Smooth muscle cell of the brain vasculature (primary cell): ENCODE results near the gene MYZAP.

Experiments used
- DNase-seq: peaks from one replicate; pipeline ENCODE4 v3.0.0-alpha.2; 2012; ENCODE audit warnings: low read depth, low spot score

Gene MYZAP

DNA sequence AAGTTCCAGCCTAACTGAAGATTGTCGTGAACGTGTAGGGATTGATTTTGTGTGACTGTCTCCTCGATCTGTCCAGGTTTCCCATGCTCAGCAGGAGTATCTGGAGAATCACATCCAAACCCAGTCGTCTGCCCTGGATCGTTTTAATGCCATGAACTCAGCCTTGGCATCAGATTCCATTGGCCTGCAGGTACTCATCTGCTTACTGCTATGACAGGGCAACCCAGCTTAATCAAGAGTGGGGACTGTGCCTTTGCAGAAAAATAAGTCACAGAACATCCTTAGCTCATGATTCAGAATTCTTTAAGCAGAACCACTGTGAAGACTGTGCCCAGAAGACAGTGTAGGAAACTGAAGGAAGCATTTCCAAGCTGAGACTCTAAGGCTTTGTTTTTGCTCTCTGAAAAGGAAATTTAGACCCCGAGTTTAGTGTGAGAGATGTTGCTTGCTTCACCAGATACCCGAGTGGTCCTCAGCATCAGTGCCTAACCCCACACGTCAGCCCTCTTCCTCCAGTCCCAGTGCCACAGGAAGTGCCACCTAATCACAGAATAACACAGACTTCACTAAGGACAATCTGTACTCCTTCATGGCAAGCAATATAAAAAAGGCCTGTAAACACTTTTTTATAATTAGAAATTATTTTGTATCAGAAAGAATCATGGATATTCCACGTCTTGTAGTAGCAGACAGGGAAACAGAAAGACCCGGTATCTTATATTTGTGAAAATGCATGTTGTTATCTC is 34.2 kb downstream of the MYZAP start:
- no peak for DNase-seq

DNA sequence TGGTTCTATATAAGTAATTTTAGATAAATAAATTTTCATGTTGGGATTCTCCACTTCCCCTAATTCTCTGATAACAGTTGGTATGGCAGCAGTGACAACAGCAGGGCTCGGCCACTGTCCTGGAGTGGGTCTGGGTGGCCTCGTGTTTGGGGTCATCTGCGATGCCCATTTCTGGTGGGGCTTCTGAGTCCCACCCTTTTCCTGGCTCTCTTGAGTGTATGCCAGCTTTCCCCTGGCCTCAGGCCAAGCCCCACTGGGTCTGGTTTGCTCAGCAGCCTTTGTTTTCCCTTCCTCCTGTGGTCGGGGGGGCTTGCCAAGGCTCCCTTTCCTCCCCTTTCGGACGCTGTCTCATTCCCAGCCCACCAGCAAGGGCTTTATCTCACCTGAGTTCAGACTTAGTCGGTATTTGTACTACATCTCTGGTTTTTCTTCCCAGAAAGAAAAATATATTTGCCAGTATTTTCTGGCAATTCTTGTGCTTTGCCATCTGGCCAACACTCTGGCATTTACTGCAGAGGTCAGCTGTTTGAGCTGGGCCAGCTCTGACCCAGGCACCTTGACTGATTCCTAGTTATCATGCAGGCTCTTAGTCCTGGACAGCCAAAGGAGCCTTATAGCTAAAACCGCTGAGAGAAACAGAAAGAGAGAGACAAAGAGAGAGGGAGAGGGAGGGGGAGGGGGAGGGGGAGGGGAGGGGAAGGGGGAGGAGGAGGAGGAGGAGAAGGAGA is 35.2 kb downstream of the MYZAP start:
- no peak for DNase-seq

DNA sequence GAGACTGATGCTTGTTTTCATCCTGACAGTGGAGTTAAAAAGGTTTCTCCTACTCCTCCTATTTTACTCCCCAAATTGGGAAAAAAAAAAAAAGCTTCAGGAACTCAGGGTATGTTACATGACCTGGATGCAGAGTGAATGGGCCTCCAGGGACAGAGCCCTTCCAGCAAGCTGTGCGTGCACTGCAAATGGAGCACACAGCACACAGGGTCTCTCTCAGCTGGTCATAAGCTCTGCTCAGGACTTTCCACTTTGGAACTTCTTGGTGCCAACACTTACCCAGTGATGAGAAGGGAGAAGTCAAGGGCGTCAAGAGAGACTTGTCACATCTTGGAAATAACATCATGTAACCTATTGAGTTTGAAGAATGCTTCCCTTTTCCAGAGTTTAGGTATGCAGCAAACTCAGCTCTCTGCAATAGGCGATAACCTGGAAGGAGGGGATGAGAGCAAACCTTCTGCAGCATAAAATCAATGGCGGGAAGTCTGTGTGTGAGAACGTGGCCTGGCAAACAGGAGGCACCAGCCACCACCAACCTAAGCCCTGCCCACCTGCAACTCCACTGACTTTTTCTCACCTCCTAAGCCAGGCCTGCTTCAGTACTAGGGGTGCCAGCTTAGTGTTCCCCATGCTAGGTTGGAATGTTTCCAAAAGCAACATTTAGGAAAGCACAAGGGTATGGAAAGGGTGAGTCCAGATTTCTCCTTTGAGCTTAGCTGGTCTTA is 39.8 kb downstream of the MYZAP start:
- no peak for DNase-seq

- DNase-seq: no peak
These were observed 42.6 kb downstream of the MYZAP start for GRCh38 chr15:57634290-57634689.

DNA sequence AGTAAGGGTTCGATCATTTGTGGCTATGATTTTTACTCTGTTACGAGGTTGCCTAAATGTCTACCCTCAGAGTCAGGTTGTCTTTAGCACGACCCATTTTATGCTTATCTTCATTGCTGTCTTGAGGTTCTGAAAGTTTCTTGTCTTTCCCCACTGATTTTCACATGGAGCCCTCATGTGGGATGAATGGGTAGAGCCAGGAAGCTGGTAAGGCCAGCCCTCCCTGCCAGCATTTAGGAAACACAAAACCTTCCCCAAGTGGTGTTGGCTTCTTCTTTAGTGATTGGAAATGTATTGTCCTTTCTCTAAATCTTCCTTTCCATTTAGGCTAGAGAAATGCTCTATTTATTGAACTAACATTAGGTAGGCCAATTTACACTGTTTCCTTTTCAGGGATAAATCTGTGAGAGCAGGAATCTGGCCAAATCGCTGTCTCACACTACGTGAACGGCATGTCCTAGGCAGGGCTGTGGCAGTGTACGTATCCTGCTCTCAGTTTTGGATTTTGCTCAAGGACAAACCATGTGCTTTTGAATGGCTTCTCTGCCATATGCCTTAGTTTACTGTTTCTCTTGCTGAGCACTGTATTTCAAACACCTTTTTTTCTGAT is 43.7 kb downstream of the MYZAP start:
- DNase-seq: no peak

- DNase-seq: no peak
These were observed 46.1 kb downstream of the MYZAP start for GRCh38 chr15:57637846-57638245.

- DNase-seq: no peak
These were observed 47.6 kb downstream of the MYZAP start for GRCh38 chr15:57639306-57639705.

- no peak for DNase-seq
These were observed 49.4 kb downstream of the MYZAP start for GRCh38 chr15:57640930-57641682.

GRCh38 chr15:57643826-57644225 is 52.1 kb downstream of the MYZAP start:
- no peak for DNase-seq

DNA sequence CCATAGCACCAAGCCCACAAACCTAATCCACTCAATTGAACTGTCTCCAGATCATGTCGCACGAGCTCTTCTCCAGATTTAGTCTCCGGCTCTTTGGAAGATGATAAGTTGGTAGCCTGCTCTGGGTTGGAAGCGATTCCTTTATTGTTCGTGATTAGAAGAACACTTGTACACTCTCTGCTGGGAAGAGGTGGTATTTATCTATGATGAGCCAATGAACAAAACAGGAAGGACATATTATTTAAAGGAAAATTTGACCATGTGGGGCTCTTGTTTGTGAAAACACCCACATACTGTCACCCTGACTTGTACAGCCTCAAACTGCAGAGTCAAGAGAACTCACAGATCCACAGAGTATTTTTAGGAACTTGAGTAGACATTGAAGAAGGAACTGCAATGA is 54.4 kb downstream of the MYZAP start:
- no peak for DNase-seq

DNA sequence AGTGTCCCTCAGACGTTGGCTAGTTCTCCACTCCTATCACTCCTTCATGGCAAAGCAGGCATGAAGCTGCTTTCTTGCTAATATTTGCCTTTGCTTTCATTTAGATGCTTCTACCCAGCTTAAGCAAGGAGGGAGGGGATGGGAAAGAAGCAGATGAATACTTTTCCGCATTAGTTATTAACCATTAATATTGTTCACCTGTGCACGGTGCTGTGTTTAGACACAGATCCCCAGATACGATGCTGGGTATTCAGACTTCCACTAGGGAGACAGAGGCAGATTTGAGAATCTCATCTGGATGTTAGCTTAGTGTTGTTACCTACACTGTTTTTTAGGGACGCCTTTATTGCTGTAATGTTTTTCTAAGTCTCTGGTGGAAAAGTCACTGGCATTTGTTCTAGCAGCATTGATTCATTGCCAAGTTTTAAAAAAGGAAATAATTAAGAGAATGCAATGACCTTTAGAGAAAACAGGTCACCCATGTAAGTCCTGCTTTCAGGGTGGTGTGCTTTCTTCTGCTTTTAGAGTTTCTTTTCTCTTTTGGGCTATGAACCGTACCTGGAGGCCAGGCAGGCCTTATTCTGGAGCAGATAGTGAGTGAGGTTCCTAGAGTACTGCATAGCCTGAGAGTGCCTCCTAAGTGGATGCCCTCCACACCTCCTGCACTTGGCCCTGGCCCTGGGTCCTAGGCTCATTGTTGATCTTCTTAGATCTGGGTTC is 55.5 kb downstream of the MYZAP start:
- DNase-seq: no peak

DNA sequence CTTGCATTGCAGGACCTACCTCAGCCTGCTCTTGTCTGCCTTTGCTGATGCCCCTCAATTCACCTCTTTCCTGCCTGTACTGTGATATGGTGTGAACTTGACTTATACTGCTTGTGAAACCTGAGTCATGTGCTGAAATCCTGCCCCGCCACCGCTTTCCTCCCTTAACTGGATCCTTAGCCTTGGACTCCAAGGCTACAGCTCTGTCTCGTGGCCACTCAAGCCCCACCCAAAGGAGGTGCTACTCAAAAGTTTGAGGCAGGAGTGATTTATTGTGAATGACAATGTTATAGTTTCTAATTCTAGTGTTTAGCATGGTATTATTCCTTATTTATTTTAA is 56.1 kb downstream of the MYZAP start:
- DNase-seq: no peak

DNA sequence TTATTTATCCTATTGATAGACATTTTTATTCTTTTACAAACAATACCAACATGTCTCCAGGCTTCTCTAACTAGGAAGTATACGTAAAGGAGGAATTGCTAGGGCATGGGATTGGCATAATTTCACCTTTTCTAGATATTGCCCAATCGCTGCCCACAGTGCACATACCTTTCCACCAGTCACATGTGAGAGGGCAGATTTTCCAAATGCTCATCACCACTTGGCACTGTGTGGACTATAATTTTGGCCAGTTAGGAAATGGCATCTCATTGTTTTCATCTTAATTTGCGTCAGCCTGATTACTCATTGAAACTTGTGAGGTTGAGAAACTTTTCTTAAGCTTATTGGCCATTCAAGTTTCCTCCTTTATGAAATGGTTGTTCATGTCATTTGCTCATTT is 57.4 kb downstream of the MYZAP start:
- DNase-seq: no peak

DNA sequence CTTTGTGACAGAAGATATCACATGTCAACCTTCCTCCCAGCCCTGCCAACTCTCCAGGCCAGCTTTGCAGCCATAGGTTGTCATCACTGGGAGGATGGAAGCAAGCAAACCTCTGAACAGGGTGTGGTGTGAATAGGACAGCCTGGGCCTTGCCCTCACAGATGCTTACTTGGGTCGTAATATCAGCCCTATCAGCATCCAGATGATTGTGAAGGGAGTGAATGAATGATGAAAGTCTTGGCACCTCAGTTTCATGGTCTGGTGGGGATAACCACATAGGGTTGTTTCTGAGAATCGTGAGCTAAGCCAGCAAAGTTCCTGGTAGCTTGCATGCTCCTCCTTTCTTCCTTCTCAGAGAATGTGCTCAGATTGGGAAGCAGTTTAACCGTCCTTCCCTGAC is 59.7 kb downstream of the MYZAP start:
- DNase-seq: no peak

DNA sequence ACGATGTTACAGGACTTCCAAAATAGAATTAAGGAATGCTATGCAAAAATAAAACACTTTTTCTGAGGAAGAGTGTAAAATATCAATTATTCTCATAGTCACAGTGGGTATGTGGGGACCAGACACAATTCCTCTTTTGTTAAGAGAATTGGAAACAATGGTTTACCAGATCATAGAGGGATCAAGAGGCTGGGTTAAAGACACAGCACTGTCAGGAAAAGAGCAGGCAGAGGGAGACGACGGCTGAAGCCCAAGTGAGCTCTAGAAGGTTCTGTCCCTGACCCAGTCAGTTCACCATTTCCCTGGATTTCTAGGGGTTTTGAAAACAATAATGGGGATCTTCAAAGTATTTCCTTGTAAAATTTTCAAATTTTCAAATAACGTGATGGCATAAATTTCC is 60.8 kb downstream of the MYZAP start:
- DNase-seq: no peak

DNA sequence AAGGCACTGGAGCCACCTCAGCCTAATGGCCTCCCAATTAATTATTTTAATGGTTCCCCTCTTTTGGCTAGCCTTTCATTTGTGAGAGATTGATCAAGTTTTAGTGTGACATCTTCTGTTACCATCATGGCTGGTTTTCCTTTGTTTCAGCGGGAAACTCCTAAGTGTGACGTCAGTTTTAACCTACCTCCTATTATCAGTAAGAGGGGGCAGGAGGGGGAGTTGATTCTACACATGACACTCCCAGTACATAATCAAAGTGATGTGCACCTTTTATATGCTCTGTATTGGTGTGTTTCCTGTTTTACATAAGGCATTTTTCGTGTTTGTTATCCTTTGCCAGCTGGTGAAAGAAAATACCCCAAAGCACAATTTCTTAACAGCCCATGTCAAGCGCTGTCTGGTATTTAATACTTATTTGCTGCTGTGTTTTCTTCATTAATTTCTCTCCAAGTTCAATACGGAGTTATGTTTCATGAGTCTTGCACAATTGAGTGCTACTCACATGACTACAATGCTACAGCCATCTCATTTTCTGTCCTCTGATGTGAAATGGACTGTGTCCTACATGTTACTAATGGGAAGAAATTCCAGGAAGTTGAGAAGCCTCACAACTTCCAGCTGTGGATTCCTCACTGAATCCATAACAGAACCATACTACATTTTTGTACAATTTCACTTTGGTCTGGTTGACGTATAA is 62.6 kb downstream of the MYZAP start:
- DNase-seq: no peak

DNA sequence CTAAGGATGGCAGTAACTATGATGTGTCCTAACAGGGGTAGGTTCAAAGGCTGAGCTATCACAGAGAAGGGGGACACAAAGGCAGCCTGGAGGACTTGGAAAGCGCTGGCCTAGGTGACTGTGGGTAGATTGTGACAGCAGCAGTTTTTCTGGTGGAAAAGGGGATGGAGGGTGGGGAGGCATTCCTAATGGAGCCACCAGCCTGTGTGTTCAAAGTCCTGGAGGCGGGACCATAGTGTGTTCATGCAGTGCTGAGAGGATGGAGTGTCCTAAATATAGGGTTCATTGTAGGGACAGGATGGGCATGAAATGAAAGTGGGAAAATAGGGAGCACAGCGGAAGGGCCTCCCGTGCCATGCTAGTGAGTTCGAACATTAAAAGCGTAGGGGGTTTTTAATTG is 63.3 kb downstream of the MYZAP start:
- DNase-seq: no peak

DNA sequence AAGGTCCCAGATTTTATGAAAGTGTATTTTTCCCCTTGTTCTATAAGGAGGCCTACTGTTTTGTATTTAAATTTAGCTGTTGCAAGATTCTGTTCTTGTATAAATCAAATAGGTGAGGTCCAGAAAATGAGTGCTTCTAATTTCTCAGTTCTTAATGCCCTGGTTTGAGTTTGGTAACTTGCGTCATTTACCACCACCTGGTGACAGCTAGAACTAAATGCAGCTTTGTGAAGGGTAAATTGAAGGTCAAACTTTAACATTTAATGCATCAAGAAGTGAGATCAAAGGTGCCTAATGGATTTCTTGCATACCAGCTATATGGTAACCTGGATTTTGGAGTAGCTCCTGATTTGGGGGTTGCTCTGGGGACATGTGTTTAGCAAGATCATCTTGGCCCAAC is 64.1 kb downstream of the MYZAP start:
- DNase-seq: no peak

GRCh38 chr15:57656434-57656833 is 64.7 kb downstream of the MYZAP start:
- no peak for DNase-seq

DNA sequence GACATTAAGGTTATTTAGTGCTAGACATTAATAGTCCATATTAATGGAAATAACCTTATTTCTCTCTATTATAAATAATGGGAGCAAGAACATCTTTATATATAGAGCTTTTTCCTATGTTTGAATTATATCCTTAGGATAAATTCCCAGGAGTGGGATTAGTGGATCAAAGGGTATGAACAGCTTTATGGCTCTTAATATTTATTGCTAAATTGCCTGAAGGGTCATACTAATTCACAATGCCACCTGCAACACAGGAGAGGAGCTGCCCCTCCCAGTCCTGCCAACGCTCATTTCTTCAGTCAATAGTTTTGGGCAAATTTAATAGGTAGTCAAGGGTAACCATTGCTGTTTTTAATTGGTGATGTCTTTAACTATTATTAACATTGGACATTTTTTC is 65.9 kb downstream of the MYZAP start:
- no peak for DNase-seq
